Skeletal muscle satellite cell (primary cell): Measurements from ENCODE around the gene RGS16. TPM values are rescaled to one million over a fixed set of nuclear protein-coding genes. Genes with fewer than 3 reads are reported as not detected.

Experiments
- H3K27me3 ChIP-seq: 2 replicates; pipeline ENCODE4 v1.7.0; 2013; ENCODE audit warnings: low read length; ENCODE audit not compliant: control insufficient read depth, insufficient read depth
- H3K36me3 ChIP-seq: 2 replicates; pipeline ENCODE4 v1.7.0; 2013; ENCODE audit warnings: mild to moderate bottlenecking, control low read depth, low read length; ENCODE audit not compliant: insufficient read depth
- H3K4me1 ChIP-seq: 2 replicates; pipeline ENCODE4 v1.7.0; 2013; ENCODE audit warnings: low read length; ENCODE audit not compliant: control insufficient read depth, insufficient read depth
- H3K4me2 ChIP-seq: 2 replicates; pipeline ENCODE4 v1.7.0; 2013; ENCODE audit warnings: mild to moderate bottlenecking, low read length
- H3K4me3 ChIP-seq: 2 replicates; pipeline ENCODE4 v1.7.0; 2013; ENCODE audit warnings: low read length
- H3K9ac ChIP-seq: 2 replicates; pipeline ENCODE4 v1.7.0; 2013; ENCODE audit warnings: mild to moderate bottlenecking, low read depth, low read length, moderate library complexity
- H3K9me3 ChIP-seq: replicated peaks from 2 replicates; pipeline ENCODE4 v1.7.0; 2013; ENCODE audit warnings: mild to moderate bottlenecking, control low read depth, low read length
- total RNA-seq: library from RNA; depleted of rRNA; stranded (reverse); fragments of >200 nt; gene quantifications from 2 replicates; pipeline ENCODE4 v1.2.3, GENCODE V29; 2012; rRNA removed

The RGS16 gene
- 0.44 and 0.51 TPM in 2 replicates for total RNA-seq

- Histone ChIP-seq H3K27me3 (peaks cover 56% of the 10 kb centered on the region), H3K9ac (no peak within 1 kb of the TSS), H3K4me3 (peak within 1 kb of the TSS; percentile 51), H3K36me3 (no peaks in the 10 kb centered on the region), H3K4me2 (peak within 1 kb of the TSS; percentile 72), H3K9me3 (no peaks in the 10 kb centered on the region), H3K4me1 (peaks cover 8% of the 10 kb centered on the region)
These were observed at the start of gene RGS16 for GRCh38 chr1:182604175-182605164. RGS16 (minus strand) TSS chr1:182604389; CDS start chr1:182604259, 130 bp downstream.

- no peak overlapping the region for H3K9ac ChIP-seq
- H3K27me3 ChIP-seq, result peaks cover 14% of the 10 kb centered on the region
- no peak overlapping the region for H3K4me2 ChIP-seq
- no peak overlapping the region for H3K4me3 ChIP-seq
- H3K36me3 ChIP-seq, result no peaks in the 10 kb centered on the region
- H3K9me3 ChIP-seq, result no peaks in the 10 kb centered on the region
- no peaks in the 10 kb centered on the region for H3K4me1 ChIP-seq
These were observed 49.8 kb upstream of the RGS16 start for GRCh38 chr1:182653986-182654385.

GRCh38 chr1:182652933-182653332 lies 48.7 kb upstream of the RGS16 start:
- Histone ChIP-seq H3K9ac (no peak overlapping the region), H3K36me3 (no peaks in the 10 kb centered on the region), H3K27me3 (peaks cover 10% of the 10 kb centered on the region), H3K4me3 (no peak overlapping the region), H3K4me2 (no peak overlapping the region), H3K9me3 (no peaks in the 10 kb centered on the region), H3K4me1 (no peaks in the 10 kb centered on the region)

- no peaks in the 10 kb centered on the region for H3K4me1 ChIP-seq
- no peaks in the 10 kb centered on the region for H3K9me3 ChIP-seq
- H3K4me3 ChIP-seq, result no peak overlapping the region
- no peak overlapping the region for H3K9ac ChIP-seq
- H3K36me3 ChIP-seq, result no peaks in the 10 kb centered on the region
- peaks cover 4% of the 10 kb centered on the region for H3K27me3 ChIP-seq
- H3K4me2 ChIP-seq, result no peak overlapping the region
These were observed 47.1 kb upstream of the RGS16 start for GRCh38 chr1:182651339-182651724.

GRCh38 chr1:182650678-182651338 lies 46.6 kb upstream of the RGS16 start:
- H3K4me1 ChIP-seq, result no peaks in the 10 kb centered on the region
- H3K4me2 ChIP-seq, result no peak overlapping the region
- no peaks in the 10 kb centered on the region for H3K36me3 ChIP-seq
- no peak overlapping the region for H3K9ac ChIP-seq
- H3K9me3 ChIP-seq, result no peaks in the 10 kb centered on the region
- H3K27me3 ChIP-seq, result peaks cover 2% of the 10 kb centered on the region
- no peak overlapping the region for H3K4me3 ChIP-seq

- Histone ChIP-seq H3K9ac (no peak overlapping the region), H3K4me3 (no peak overlapping the region), H3K36me3 (no peaks in the 10 kb centered on the region), H3K4me1 (no peaks in the 10 kb centered on the region), H3K9me3 (no peaks in the 10 kb centered on the region), H3K27me3 (peaks cover 2% of the 10 kb centered on the region), H3K4me2 (no peak overlapping the region)
These were observed 44.9 kb upstream of the RGS16 start for GRCh38 chr1:182649041-182649440.

GRCh38 chr1:182646739-182647138 lies 42.5 kb upstream of the RGS16 start:
- Histone ChIP-seq H3K9ac (no peak overlapping the region), H3K36me3 (no peaks in the 10 kb centered on the region), H3K27me3 (peaks cover under 1% of the 10 kb centered on the region), H3K4me2 (no peak overlapping the region), H3K4me3 (no peak overlapping the region), H3K9me3 (no peaks in the 10 kb centered on the region), H3K4me1 (no peaks in the 10 kb centered on the region)

- H3K36me3 ChIP-seq, result no peaks in the 10 kb centered on the region
- H3K4me2 ChIP-seq, result no peak overlapping the region
- H3K4me3 ChIP-seq, result no peak overlapping the region
- H3K9me3 ChIP-seq, result no peaks in the 10 kb centered on the region
- peaks cover 2% of the 10 kb centered on the region for H3K27me3 ChIP-seq
- no peak overlapping the region for H3K9ac ChIP-seq
- no peaks in the 10 kb centered on the region for H3K4me1 ChIP-seq
These were observed 40.7 kb upstream of the RGS16 start for GRCh38 chr1:182644886-182645285.

- no peaks in the 10 kb centered on the region for H3K4me1 ChIP-seq
- no peak overlapping the region for H3K4me3 ChIP-seq
- H3K36me3 ChIP-seq, result no peaks in the 10 kb centered on the region
- peaks cover 9% of the 10 kb centered on the region for H3K27me3 ChIP-seq
- H3K9ac ChIP-seq, result no peak overlapping the region
- H3K9me3 ChIP-seq, result no peaks in the 10 kb centered on the region
- H3K4me2 ChIP-seq, result no peak overlapping the region
These were observed 39.5 kb upstream of the RGS16 start for GRCh38 chr1:182643699-182644098.

GRCh38 chr1:182642461-182642860 lies 38.3 kb upstream of the RGS16 start:
- Histone ChIP-seq H3K9me3 (no peaks in the 10 kb centered on the region), H3K36me3 (no peaks in the 10 kb centered on the region), H3K4me2 (no peak overlapping the region), H3K9ac (no peak overlapping the region), H3K4me1 (no peaks in the 10 kb centered on the region), H3K27me3 (peaks cover 9% of the 10 kb centered on the region), H3K4me3 (no peak overlapping the region)

GRCh38 chr1:182641561-182641960 lies 37.4 kb upstream of the RGS16 start:
- peaks cover 12% of the 10 kb centered on the region for H3K27me3 ChIP-seq
- no peaks in the 10 kb centered on the region for H3K9me3 ChIP-seq
- H3K9ac ChIP-seq, result no peak overlapping the region
- no peaks in the 10 kb centered on the region for H3K36me3 ChIP-seq
- H3K4me1 ChIP-seq, result no peaks in the 10 kb centered on the region
- no peak overlapping the region for H3K4me3 ChIP-seq
- no peak overlapping the region for H3K4me2 ChIP-seq
